ENCODE data around the gene SERTAD1.

- no peak for TF ChIP-seq GATA2 (IDR thresholded peaks at IDR 0.05; ENCODE audit: low read depth, low read length)
- TF ChIP-seq GATA3 (IDR thresholded peaks at IDR 0.05; ENCODE audit: low read depth, low read length), result no peak
Measured at GRCh38 chr19:40433391-40434216, 7.8 kb upstream of the SERTAD1 start.
